Central memory CD8-positive, alpha-beta T cell (primary cell): ENCODE measurements around the gene WRAP53.

Experiments used
- ATAC-seq: fragments of 150-1000 bp; cut with Tn5 transposase; replicated peaks from 2 replicates; pipeline ENCODE4 v1.10.0; 2022; ENCODE audit warnings: mild to moderate bottlenecking, moderate FRiP score, moderate number of reproducible peaks; ENCODE audit not compliant: poor library complexity, severe bottlenecking; ENCODE audit errors: extremely low read depth
- DNase-seq, 2 donors: peaks; one replicate each; pipeline ENCODE4 v3.0.0; 2021; ENCODE audit warnings: low spot score in 2 of 2
- H3K27ac Mint-ChIP-seq: one replicate; pipeline ENCODE4 v1.8.0; 2022; ENCODE audit warnings: low read depth, mild to moderate bottlenecking, moderate library complexity, mixed read lengths
- H3K27me3 Mint-ChIP-seq: one replicate; pipeline ENCODE4 v1.8.0; 2022; ENCODE audit warnings: mixed read lengths
- H3K36me3 Mint-ChIP-seq: one replicate; pipeline ENCODE4 v1.8.0; 2022; ENCODE audit warnings: mild to moderate bottlenecking, moderate library complexity, mixed read lengths; ENCODE audit not compliant: insufficient read depth
- H3K4me1 Mint-ChIP-seq: one replicate; pipeline ENCODE4 v1.8.0; 2022; ENCODE audit warnings: mixed read lengths
- H3K4me3 Mint-ChIP-seq: one replicate; pipeline ENCODE4 v1.8.0; 2022; ENCODE audit warnings: mild to moderate bottlenecking, moderate library complexity, mixed read lengths
- H3K9me3 Mint-ChIP-seq: one replicate; pipeline ENCODE4 v1.8.0; 2022; ENCODE audit warnings: mixed read lengths

WRAP53 gene

GRCh38 chr17:7745748-7746470, 57.6 kb downstream of the WRAP53 start:
- H3K36me3 Mint-ChIP-seq, result peaks cover 2% of the 10 kb centered on the region
- no peak for DNase-seq
- no peak for ATAC-seq
- H3K9me3 Mint-ChIP-seq, result no peaks in the 10 kb centered on the region
- H3K4me1 Mint-ChIP-seq, result no peaks in the 10 kb centered on the region
- H3K4me3 Mint-ChIP-seq, result no peak overlapping the region
- H3K27me3 Mint-ChIP-seq, result peaks cover 24% of the 10 kb centered on the region
- H3K27ac Mint-ChIP-seq, result no peak overlapping the region

- Mint-ChIP-seq H3K27ac (no peak overlapping the region), H3K27me3 (peaks cover 16% of the 10 kb centered on the region), H3K4me3 (no peak overlapping the region), H3K4me1 (no peaks in the 10 kb centered on the region), H3K36me3 (peaks cover 4% of the 10 kb centered on the region), H3K9me3 (no peaks in the 10 kb centered on the region)
- ATAC-seq (no peak), DNase-seq (no peak)
Measured at GRCh38 chr17:7747635-7748071, 59.4 kb downstream of the WRAP53 start.

GRCh38 chr17:7748076-7748775, 59.9 kb downstream of the WRAP53 start:
- no peaks in the 10 kb centered on the region for H3K9me3 Mint-ChIP-seq
- DNase-seq, result no peak
- H3K27ac Mint-ChIP-seq, result no peak overlapping the region
- no peak for ATAC-seq
- no peak overlapping the region for H3K4me3 Mint-ChIP-seq
- no peaks in the 10 kb centered on the region for H3K4me1 Mint-ChIP-seq
- peaks cover 21% of the 10 kb centered on the region for H3K27me3 Mint-ChIP-seq
- peaks cover 4% of the 10 kb centered on the region for H3K36me3 Mint-ChIP-seq

GRCh38 chr17:7750321-7750821, 62.1 kb downstream of the WRAP53 start:
- Mint-ChIP-seq H3K27ac (no peak overlapping the region), H3K4me1 (no peaks in the 10 kb centered on the region), H3K4me3 (no peak overlapping the region), H3K27me3 (peaks cover 43% of the 10 kb centered on the region), H3K36me3 (peaks cover 4% of the 10 kb centered on the region), H3K9me3 (no peaks in the 10 kb centered on the region)
- ATAC-seq (no peak), DNase-seq (no peak)
